ENCODE results near the gene CDH12. TPM values are rescaled to one million over a fixed set of nuclear protein-coding genes. Genes with fewer than 3 reads are reported as not detected.

CDH12 gene
- total RNA-seq, 4 donors from 2014 or later, result 0.38 to 2.8 (median 0.94) TPM

DNA sequence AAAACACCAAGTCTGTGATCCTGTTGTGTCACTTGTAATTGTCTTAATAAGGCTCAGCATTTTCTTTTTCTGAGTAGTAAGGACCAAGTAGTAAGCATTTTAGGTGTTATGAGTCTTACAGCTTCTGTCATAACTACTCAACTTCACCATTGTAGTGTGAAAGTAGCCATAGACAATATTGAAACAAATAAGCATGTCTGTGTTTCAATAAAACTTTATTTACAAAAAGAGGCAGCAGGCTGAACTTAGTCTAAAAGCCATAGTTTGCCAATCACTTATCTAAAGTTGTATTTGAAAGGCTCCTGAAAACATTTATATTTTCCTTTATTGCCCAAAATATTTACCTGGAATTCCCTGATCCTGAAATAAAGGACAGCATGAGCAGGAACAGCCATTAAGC, 796.1 kb downstream of the CDH12 start:
- H3K27ac ChIP-seq, result no peak overlapping the region
- no peaks in the 10 kb centered on the region for H3K9me3 ChIP-seq
- no peaks in the 10 kb centered on the region for H3K36me3 ChIP-seq
- DNase-seq (ENCODE audit: low spot score in 2 of 2), result no peak
- TF ChIP-seq EP300 (IDR thresholded peaks at IDR 0.05) (no peak), POLR2A (IDR thresholded peaks at IDR 0.05) (no peak), POLR2AphosphoS5 (IDR thresholded peaks at IDR 0.05) (no peak)
- TF ChIP-seq, protein P1, sequence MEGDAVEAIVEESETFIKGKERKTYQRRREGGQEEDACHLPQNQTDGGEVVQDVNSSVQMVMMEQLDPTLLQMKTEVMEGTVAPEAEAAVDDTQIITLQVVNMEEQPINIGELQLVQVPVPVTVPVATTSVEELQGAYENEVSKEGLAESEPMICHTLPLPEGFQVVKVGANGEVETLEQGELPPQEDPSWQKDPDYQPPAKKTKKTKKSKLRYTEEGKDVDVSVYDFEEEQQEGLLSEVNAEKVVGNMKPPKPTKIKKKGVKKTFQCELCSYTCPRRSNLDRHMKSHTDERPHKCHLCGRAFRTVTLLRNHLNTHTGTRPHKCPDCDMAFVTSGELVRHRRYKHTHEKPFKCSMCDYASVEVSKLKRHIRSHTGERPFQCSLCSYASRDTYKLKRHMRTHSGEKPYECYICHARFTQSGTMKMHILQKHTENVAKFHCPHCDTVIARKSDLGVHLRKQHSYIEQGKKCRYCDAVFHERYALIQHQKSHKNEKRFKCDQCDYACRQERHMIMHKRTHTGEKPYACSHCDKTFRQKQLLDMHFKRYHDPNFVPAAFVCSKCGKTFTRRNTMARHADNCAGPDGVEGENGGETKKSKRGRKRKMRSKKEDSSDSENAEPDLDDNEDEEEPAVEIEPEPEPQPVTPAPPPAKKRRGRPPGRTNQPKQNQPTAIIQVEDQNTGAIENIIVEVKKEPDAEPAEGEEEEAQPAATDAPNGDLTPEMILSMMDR (IDR thresholded peaks at IDR 0.05), result no peak
- no peak overlapping the region for H3K4me3 ChIP-seq
- no peaks in the 10 kb centered on the region for H3K27me3 ChIP-seq
- H3K4me1 ChIP-seq, result no peaks in the 10 kb centered on the region

DNA sequence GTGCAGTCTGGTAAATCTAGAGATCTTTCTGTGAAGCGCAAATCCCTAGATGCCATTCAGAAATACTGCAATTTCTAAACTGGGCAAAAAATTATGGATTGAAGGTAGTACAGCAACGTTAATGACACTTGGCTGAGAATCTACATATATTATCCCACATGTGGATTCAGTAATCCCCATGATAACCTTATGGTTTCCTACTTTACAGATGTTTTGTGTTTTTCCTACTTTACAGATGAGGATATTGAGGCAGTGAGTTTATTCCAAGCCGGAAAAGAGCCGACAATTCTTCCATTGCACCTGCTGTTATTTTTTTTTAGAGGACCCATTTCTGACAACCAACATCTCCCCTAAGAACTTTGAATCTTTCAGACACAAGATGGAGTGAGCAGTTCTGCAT, 796.5 kb downstream of the CDH12 start:
- Histone ChIP-seq H3K9me3 (no peaks in the 10 kb centered on the region), H3K27ac (no peak overlapping the region), H3K4me1 (no peaks in the 10 kb centered on the region), H3K4me3 (no peak overlapping the region), H3K27me3 (no peaks in the 10 kb centered on the region), H3K36me3 (no peaks in the 10 kb centered on the region)
- 82% methylated on average over 4 of the region's 4 CpGs for WGBS
- DNase-seq (ENCODE audit: low spot score in 2 of 2), result no peak
- no peak for TF ChIP-seq POLR2AphosphoS5 (IDR thresholded peaks at IDR 0.05)
- TF ChIP-seq, protein P1 (IDR thresholded peaks at IDR 0.05), result no peak
- no peak for TF ChIP-seq POLR2A (IDR thresholded peaks at IDR 0.05)
- no peak for TF ChIP-seq EP300 (IDR thresholded peaks at IDR 0.05)

DNA sequence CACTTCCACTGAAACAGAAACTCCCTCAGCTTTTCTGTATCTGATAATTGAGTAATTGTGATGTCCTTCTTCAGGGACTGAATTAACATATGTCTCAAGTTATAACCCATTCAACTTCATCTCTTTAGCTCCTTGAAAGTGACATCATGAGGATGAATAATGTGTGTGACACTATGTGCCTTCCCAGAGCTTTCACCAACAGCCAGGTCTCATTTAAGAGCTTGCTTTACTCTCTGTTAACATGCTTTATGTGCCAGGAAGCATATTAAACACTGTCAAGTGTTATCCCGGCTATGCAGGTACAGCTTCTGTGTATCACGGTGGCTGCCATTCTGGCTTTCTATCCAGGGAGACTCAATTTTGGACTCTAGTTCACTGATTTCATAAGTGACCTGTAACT, 799.9 kb downstream of the CDH12 start:
- no peak overlapping the region for H3K4me3 ChIP-seq
- no peaks in the 10 kb centered on the region for H3K4me1 ChIP-seq
- H3K36me3 ChIP-seq, result no peaks in the 10 kb centered on the region
- no peaks in the 10 kb centered on the region for H3K9me3 ChIP-seq
- H3K27me3 ChIP-seq, result no peaks in the 10 kb centered on the region
- no peak overlapping the region for H3K27ac ChIP-seq
- 35% methylated on average over 2 of the region's 2 CpGs for WGBS
- TF ChIP-seq, protein P1 (IDR thresholded peaks at IDR 0.05), result no peak
- TF ChIP-seq EP300 (IDR thresholded peaks at IDR 0.05) (no peak), POLR2AphosphoS5 (IDR thresholded peaks at IDR 0.05) (no peak), POLR2A (IDR thresholded peaks at IDR 0.05) (no peak)
- no peak for DNase-seq (ENCODE audit: low spot score in 2 of 2)

DNA sequence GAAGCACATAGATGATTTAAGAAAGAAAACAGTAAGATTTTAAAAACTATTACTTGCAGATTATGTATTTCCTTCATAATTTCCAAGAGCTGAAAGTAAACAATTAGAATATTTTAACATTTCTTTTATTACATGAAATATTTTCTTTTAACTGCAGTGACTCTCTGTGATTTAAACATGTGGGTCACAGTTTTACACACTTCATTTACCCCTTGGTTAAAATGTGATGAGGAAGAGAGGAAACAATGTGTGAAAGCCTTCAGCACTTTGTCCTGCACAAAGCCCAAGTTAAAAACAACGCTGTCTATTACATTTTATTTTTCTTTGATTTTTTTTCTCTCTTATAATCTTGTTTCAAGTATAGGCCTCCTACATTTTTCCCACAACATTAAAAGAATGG, 801.3 kb downstream of the CDH12 start:
- Histone ChIP-seq H3K4me1 (no peaks in the 10 kb centered on the region), H3K27ac (no peak overlapping the region), H3K36me3 (no peaks in the 10 kb centered on the region), H3K9me3 (no peaks in the 10 kb centered on the region), H3K27me3 (no peaks in the 10 kb centered on the region), H3K4me3 (no peak overlapping the region)
- TF ChIP-seq POLR2AphosphoS5 (IDR thresholded peaks at IDR 0.05) (no peak), EP300 (IDR thresholded peaks at IDR 0.05) (no peak), POLR2A (IDR thresholded peaks at IDR 0.05) (no peak)
- TF ChIP-seq, protein P1 (IDR thresholded peaks at IDR 0.05), result no peak
- no peak for DNase-seq (ENCODE audit: low spot score in 2 of 2)
- WGBS, result 65% methylated on average over 1 of the region's 1 CpG

DNA sequence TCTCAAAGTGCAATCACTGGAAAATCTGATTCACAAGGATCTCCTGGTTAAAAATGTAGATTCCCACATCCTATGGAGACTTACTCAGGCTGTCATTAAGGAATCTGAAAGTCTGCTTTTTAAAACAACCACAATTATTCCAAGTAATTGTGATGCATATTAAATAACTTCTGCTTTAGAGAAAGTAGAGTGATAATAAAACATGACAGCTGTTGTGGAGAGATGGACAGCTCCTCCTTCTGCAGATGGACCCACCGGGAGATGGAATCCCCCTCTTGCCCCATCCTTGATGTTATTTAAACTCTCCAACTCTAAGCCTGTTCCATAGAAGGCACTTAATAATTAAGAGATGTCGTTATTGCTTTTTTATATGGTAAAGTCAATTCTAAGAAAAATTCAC, 802.2 kb downstream of the CDH12 start:
- WGBS, result 64% methylated on average over 2 of the region's 2 CpGs
- no peak overlapping the region for H3K4me3 ChIP-seq
- H3K9me3 ChIP-seq, result no peaks in the 10 kb centered on the region
- no peaks in the 10 kb centered on the region for H3K4me1 ChIP-seq
- no peak overlapping the region for H3K27ac ChIP-seq
- H3K36me3 ChIP-seq, result no peaks in the 10 kb centered on the region
- no peak for DNase-seq (ENCODE audit: low spot score in 2 of 2)
- H3K27me3 ChIP-seq, result no peaks in the 10 kb centered on the region
- TF ChIP-seq, protein P1 (IDR thresholded peaks at IDR 0.05), result no peak
- TF ChIP-seq POLR2A (IDR thresholded peaks at IDR 0.05) (no peak), POLR2AphosphoS5 (IDR thresholded peaks at IDR 0.05) (no peak), EP300 (IDR thresholded peaks at IDR 0.05) (no peak)

Data from suprapubic skin (tissue), 4 donors.